Measurements from ENCODE around the gene STX10. TPM values are rescaled to one million over a fixed set of nuclear protein-coding genes. Genes with fewer than 3 reads are reported as not detected.
A peak's percentile ranks its signal among the peaks of the same experiment; 100 is the strongest.

Gene STX10
- total and polyA plus RNA-seq, 8 donors, result 14.0 to 73.5 (median 17.2) TPM

DNA sequence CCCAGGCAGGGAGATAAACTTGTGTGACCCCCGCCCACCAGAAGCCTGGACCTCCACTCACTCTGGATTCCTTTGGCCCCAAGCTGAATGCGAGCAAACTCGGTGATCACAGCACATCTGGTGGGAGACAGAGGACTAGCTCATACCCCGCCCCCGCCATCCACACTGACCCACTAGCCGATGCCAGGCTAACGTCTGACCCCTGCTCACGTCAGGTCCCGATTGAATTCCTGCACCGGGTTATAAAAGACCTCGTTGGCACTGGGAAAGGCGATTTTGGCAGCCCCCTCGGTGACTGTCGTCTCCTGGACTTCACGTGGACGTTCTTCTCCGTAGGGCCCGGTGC lies 34.3 kb downstream of the STX10 start:
- no peak overlapping the region for H3K27ac ChIP-seq
- H3K27me3 ChIP-seq, result no peaks in the 10 kb centered on the region

DNA sequence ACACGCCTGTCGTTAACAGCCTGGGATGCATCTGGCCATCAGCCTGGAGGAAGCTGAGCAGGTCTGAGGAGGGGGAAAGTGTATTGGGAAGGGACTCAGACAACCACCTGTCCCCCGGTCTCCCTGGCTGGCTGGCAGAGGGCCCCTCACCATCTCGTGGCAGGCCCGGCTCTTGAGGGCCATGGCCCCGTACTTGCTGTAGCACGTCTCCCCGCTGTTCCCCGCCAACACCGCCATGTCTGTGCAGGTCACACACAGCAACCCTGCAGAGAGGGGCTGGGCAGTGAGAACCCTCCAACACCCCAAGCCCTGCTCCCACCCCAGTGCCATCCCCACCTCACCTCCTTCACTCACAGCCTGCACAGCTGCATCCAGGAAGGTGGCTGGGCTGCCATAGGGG lies 37.6 kb downstream of the STX10 start:
- DNase-seq (peak in 1 of 6 donors; percentile 74), ATAC-seq (no peak), FAIRE-seq (no peak)
- H3K27me3 ChIP-seq, result no peaks in the 10 kb centered on the region
- intact Hi-C loops (cut with DNase I), result no loop called here
- H3K9me3 ChIP-seq, result no peaks in the 10 kb centered on the region
- H3K27ac ChIP-seq, result no peak overlapping the region
- TF ChIP-seq, protein P1, sequence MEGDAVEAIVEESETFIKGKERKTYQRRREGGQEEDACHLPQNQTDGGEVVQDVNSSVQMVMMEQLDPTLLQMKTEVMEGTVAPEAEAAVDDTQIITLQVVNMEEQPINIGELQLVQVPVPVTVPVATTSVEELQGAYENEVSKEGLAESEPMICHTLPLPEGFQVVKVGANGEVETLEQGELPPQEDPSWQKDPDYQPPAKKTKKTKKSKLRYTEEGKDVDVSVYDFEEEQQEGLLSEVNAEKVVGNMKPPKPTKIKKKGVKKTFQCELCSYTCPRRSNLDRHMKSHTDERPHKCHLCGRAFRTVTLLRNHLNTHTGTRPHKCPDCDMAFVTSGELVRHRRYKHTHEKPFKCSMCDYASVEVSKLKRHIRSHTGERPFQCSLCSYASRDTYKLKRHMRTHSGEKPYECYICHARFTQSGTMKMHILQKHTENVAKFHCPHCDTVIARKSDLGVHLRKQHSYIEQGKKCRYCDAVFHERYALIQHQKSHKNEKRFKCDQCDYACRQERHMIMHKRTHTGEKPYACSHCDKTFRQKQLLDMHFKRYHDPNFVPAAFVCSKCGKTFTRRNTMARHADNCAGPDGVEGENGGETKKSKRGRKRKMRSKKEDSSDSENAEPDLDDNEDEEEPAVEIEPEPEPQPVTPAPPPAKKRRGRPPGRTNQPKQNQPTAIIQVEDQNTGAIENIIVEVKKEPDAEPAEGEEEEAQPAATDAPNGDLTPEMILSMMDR (IDR thresholded peaks at IDR 0.05), result no peak
- H3K4me3 ChIP-seq, result no peak overlapping the region
- WGBS, 2 donors, result 90 to 98% methylated on average over 10 of the region's 10 CpGs
- peaks cover 0 to 8% (median 4%) of the 10 kb centered on the region in 3 donors for H3K4me1 ChIP-seq
- H3K36me3 ChIP-seq, result peaks cover 0 to 11% (median 0%) of the 10 kb centered on the region in 3 donors

More for the DNA sequence above, 34.3 kb downstream of the STX10 start:
- intact Hi-C loops (cut with DNase I), result no loop called here
- H3K4me3 ChIP-seq, result peak overlapping the region; percentile 74 to 99 (median 98)
- H3K4me1 ChIP-seq, result peaks cover 4 to 18% (median 4%) of the 10 kb centered on the region in 3 donors
- TF ChIP-seq, protein P1 (IDR thresholded peaks at IDR 0.05), result no peak
- H3K36me3 ChIP-seq, result peaks cover 0 to 11% (median 0%) of the 10 kb centered on the region in 3 donors
- ATAC-seq (no peak), DNase-seq (no peak), FAIRE-seq (no peak)
- no peaks in the 10 kb centered on the region for H3K9me3 ChIP-seq
- 0 to 1% methylated on average over 18 of the region's 18 CpGs for WGBS, 2 donors

DNA sequence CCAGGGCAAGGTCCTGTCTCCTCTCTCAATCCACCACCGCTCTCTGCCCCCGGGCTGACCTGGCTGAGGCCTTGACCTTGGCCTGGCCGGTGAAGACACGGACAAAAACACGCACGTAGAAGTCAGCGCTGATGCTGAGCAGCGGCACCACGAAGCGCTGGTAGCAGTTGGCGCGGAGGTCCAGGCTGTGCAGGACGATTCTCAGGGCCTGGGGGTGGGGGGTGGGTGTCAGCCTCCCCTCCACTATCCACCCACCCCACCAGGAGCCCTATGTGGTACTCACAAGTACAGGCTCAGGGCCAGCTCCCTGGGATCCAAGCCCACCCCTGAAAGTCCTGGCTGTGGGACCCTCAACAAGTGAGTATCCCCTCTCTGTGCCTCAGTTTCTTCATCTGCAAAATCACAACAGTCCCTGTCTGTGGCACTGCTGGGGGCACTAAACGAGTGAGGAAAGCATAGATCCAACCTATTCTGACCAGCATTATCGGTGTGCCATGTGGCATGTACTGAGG lies 40.0 kb downstream of the STX10 start:
- ATAC-seq (no peak), DNase-seq (no peak), FAIRE-seq (no peak)
- peaks cover 0 to 11% (median 0%) of the 10 kb centered on the region in 3 donors for H3K36me3 ChIP-seq
- H3K4me1 ChIP-seq, result no peaks in the 10 kb centered on the region
- 84 to 95% methylated on average over 14 to 15 of the region's 15 CpGs for WGBS, 2 donors
- H3K4me3 ChIP-seq, result no peak overlapping the region
- intact Hi-C loops (cut with DNase I), result no loop called here
- H3K9me3 ChIP-seq, result no peaks in the 10 kb centered on the region
- no peak overlapping the region for H3K27ac ChIP-seq
- TF ChIP-seq, protein P1 (IDR thresholded peaks at IDR 0.05), result no peak
- H3K27me3 ChIP-seq, result no peaks in the 10 kb centered on the region

DNA sequence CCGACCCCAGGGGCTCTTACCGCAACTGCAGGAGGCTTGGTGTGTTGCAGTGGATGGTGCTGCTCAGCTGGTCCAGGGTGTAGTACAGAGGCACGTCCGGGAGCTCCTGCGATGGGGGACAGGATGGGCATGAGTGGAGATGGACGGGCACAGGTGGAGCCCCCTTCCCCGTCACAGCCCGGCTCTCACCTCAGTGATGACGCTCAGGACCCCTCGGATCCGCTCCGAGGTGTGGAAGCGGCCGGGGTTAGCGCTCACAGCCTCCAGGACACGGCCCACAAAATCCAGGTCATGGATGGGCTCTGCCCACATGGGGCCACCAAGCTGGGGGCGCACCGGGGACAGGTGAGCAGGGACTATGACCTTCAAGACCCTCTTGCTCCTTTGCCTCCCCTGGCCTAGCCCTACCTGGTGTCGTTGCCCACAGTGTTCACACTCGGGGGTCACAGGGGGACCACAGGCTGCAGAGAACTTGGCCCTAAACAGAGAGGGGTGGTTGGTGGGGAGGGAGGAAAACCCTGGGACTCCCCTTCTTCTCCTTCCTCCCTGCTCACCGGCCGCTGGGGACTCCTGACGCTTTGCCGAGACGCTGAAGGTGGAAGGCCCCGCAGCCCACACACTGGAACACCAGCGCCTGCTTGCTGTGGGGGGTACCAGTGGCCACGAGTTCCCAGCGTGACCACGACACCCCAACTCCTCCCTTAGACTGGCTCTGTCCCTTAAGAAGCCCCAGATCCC lies 40.6 kb downstream of the STX10 start:
- Histone ChIP-seq H3K9me3 (no peaks in the 10 kb centered on the region), H3K27ac (no peak overlapping the region), H3K27me3 (no peaks in the 10 kb centered on the region), H3K4me3 (no peak overlapping the region), H3K36me3 (peaks cover 0 to 11% (median 0%) of the 10 kb centered on the region in 3 donors), H3K4me1 (no peaks in the 10 kb centered on the region)
- ATAC-seq (no peak), DNase-seq (no peak), FAIRE-seq (no peak)
- intact Hi-C loops (cut with DNase I), result loop anchor here in 1 of 3 donors (10.0 kb wide), 1 partner anchor 125 kb away; no protein-coding TSS in a partner anchor
- 94 to 97% methylated on average over 27 to 30 of the region's 30 CpGs for WGBS, 2 donors
- TF ChIP-seq, protein P1 (IDR thresholded peaks at IDR 0.05), result no peak
